DND-41 (cell line): ENCODE measurements around the gene FLT3.

Source experiments
- ATAC-seq: fragments of 200-7000 bp; cut with Tn5 transposase; 3 replicates; pipeline ENCODE4 v1.9.1; 2021; ENCODE audit warnings: low read depth; ENCODE audit not compliant: insufficient read depth
- DNase-seq: peaks from one replicate; pipeline ENCODE4 v3.0.0-alpha.2; 2020
- H2AFZ ChIP-seq: 2 replicates; pipeline ENCODE4 v1.6.0; 2012; ENCODE audit warnings: low read depth, low read length
- H3K27ac ChIP-seq: 2 replicates; pipeline ENCODE4 v1.5.1; 2012; ENCODE audit warnings: low read length, inconsistent platforms
- H3K27me3 ChIP-seq: fragments of 200-600 bp; sonication (generic); 2 replicates; pipeline ENCODE4 v1.6.0; 2012; ENCODE audit warnings: low read length, mild to moderate bottlenecking, inconsistent platforms; ENCODE audit not compliant: insufficient read depth, poor library complexity
- H3K36me3 ChIP-seq: 2 replicates; pipeline ENCODE4 v1.5.1; 2012; ENCODE audit warnings: low read length, inconsistent platforms; ENCODE audit not compliant: insufficient read depth
- H3K4me1 ChIP-seq: 2 replicates; pipeline ENCODE4 v1.5.1; 2012; ENCODE audit warnings: mild to moderate bottlenecking, low read length; ENCODE audit not compliant: insufficient read depth
- H3K4me2 ChIP-seq: 2 replicates; pipeline ENCODE4 v1.6.0; 2012; ENCODE audit warnings: mild to moderate bottlenecking, moderate library complexity, low read length, inconsistent platforms; ENCODE audit not compliant: insufficient read depth
- H3K4me3 ChIP-seq, 2 experiments: fragments of 200-600 bp in 1 of 2; shearing (Covaris generic) in 1 of 2; 2 replicates each; pipeline ENCODE4 v1.5.1; 2012 to 2016; ENCODE audit warnings: inconsistent platforms in 2 of 2, low read length in 2 of 2, mild to moderate bottlenecking in 2 of 2, low read depth in 1 of 2, moderate library complexity in 1 of 2
- H3K79me2 ChIP-seq: 2 replicates; pipeline ENCODE4 v1.6.0; 2012; ENCODE audit warnings: low read length, inconsistent platforms; ENCODE audit not compliant: insufficient read depth
- H3K9ac ChIP-seq: 2 replicates; pipeline ENCODE4 v1.6.0; 2012; ENCODE audit warnings: low read depth, mild to moderate bottlenecking, inconsistent platforms, low read length, moderate library complexity
- H3K9me3 ChIP-seq: 2 replicates; pipeline ENCODE4 v1.5.1; 2012; ENCODE audit warnings: low read length, moderate library complexity, mild to moderate bottlenecking, inconsistent platforms; ENCODE audit not compliant: insufficient read depth, severe bottlenecking
- H4K20me1 ChIP-seq: 2 replicates; pipeline ENCODE4 v1.6.0; 2012; ENCODE audit warnings: low read length; ENCODE audit not compliant: insufficient read depth
- EZH2 ChIP-seq: IDR thresholded peaks from 3 replicates; pipeline ENCODE4 v1.6.1; 2012; ENCODE audit warnings: borderline replicate concordance, low read depth, mild to moderate bottlenecking, moderate library complexity, low read length, inconsistent platforms; ENCODE audit not compliant: severe bottlenecking
- TF ChIP-seq, protein P1 (sequence below): IDR thresholded peaks from 2 replicates; pipeline ENCODE4 v1.5.1; 2012; ENCODE audit warnings: borderline replicate concordance, low read length, moderate library complexity, mild to moderate bottlenecking; ENCODE audit not compliant: poor library complexity, severe bottlenecking; ENCODE audit errors: extremely low read depth

The FLT3 gene

DNA sequence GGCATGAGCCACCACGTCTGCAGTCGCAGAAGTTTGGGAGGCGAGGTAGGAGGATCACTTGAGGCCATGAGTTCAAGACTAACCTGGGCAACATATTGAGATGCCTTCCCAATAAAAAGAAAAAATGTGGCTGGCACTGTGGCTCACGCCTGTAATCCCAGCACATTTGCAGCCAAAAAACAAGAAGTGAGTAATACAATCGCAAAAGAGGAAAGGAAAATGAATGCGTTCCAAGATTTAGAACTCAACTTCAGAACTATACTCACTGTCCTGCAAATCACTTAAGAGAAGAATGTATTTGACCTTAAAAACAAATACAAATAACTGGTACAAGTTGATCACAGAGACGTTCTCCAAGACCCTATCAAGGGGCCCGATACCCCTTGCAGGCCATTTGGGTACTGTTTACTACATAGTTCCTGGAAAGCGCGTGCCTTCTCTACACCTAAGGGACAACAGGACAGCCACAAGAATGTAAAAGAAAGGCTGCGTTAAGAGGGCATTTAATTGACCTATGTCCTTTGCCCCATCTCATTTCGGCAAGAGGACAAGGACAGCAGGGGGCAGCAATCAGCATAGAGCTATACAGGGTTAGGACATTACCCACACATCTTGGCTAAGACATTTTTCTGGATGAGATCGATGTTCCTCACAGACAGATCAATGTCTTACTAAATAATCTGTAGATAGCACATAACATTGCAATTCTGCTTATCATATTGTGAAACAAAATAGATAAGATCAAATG is 41.3 kb downstream of the FLT3 start:
- Histone ChIP-seq H2AFZ (no peak overlapping the region), H3K27ac (no peak overlapping the region), H3K4me2 (no peak overlapping the region), H3K4me1 (no peaks in the 10 kb centered on the region), H4K20me1 (no peaks in the 10 kb centered on the region), H3K9me3 (no peaks in the 10 kb centered on the region), H3K79me2 (no peaks in the 10 kb centered on the region), H3K36me3 (no peaks in the 10 kb centered on the region), H3K27me3 (no peaks in the 10 kb centered on the region), H3K4me3 (no peak overlapping the region), H3K9ac (no peak overlapping the region)
- ATAC-seq (peak; percentile 74), DNase-seq (peak; percentile 55)
- no peak for TF ChIP-seq EZH2
- TF ChIP-seq, protein P1, sequence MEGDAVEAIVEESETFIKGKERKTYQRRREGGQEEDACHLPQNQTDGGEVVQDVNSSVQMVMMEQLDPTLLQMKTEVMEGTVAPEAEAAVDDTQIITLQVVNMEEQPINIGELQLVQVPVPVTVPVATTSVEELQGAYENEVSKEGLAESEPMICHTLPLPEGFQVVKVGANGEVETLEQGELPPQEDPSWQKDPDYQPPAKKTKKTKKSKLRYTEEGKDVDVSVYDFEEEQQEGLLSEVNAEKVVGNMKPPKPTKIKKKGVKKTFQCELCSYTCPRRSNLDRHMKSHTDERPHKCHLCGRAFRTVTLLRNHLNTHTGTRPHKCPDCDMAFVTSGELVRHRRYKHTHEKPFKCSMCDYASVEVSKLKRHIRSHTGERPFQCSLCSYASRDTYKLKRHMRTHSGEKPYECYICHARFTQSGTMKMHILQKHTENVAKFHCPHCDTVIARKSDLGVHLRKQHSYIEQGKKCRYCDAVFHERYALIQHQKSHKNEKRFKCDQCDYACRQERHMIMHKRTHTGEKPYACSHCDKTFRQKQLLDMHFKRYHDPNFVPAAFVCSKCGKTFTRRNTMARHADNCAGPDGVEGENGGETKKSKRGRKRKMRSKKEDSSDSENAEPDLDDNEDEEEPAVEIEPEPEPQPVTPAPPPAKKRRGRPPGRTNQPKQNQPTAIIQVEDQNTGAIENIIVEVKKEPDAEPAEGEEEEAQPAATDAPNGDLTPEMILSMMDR: peak; percentile 78

DNA sequence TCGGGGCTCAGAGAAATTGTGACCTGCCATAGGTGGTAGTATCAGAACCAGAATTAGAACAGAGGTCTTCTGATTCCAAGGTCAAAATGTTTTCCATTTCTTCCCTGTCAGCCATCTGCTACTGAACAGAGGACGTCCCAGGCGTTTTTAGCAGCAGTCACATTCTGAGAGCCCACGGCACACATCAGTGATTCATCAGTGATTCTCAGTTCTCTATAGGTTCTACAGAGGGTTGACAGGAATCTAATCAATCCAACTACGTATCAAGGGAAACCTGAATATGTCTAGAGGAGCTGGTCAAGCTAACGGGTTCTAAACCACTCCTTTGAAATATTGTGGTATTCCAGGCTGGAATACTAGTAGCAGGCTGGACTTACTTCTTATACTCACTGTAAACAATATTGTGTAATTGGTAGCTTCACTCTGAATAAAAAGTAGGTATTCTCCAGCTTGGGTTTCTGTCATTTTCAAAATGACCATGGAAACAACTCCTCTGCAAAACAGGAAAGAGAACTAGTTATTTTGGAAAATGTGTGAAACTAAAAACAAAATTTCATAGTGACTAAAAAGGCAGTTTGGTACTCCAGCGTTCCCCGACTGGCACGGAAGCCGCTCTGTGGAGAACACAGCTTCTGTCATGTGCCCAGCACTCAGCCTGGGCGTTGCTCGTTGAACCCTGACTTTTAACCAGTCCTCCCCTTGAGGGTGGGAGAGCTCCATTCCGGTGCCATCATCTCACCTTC is 43.2 kb downstream of the FLT3 start:
- Histone ChIP-seq H3K9me3 (no peaks in the 10 kb centered on the region), H3K79me2 (no peaks in the 10 kb centered on the region), H3K9ac (no peak overlapping the region), H3K4me1 (no peaks in the 10 kb centered on the region), H4K20me1 (no peaks in the 10 kb centered on the region), H3K27ac (no peak overlapping the region), H2AFZ (no peak overlapping the region), H3K27me3 (no peaks in the 10 kb centered on the region), H3K4me2 (no peak overlapping the region), H3K36me3 (no peaks in the 10 kb centered on the region), H3K4me3 (no peak overlapping the region)
- TF ChIP-seq, protein P1: no peak
- no peak for TF ChIP-seq EZH2
- no peak for DNase-seq
- no peak for ATAC-seq

DNA sequence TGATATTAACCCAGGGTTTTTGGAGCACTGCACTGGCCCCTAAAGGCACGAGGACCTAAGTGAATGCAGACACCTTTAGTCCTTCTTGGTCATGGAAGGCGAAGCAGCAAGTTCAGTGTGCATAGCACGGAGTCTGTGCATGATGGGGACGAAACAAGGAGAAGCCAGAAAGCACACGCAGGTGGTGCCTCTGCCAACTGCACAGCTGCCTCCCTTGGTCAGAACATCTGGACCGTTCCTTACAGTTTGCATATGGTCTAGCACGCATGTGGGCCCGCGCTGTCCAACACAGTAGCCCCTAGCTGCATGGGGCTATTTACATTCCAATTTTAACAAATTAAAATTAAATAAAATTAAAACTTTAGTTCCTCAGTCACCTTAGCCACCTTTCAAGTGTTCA is 44.0 kb downstream of the FLT3 start:
- ATAC-seq: no peak

More for the DNA sequence above, 44.0 kb downstream of the FLT3 start:
- Histone ChIP-seq H3K4me3 (no peak overlapping the region), H3K27me3 (no peaks in the 10 kb centered on the region), H3K9me3 (no peaks in the 10 kb centered on the region), H3K9ac (no peak overlapping the region), H3K4me2 (no peak overlapping the region), H3K36me3 (no peaks in the 10 kb centered on the region), H3K4me1 (no peaks in the 10 kb centered on the region), H2AFZ (no peak overlapping the region), H3K27ac (no peak overlapping the region), H3K79me2 (no peaks in the 10 kb centered on the region), H4K20me1 (no peaks in the 10 kb centered on the region)
- TF ChIP-seq, protein P1: no peak
- TF ChIP-seq EZH2: no peak
- DNase-seq: no peak
